ENCODE measurements around the gene EXOC6B. TPM values are rescaled to one million over a fixed set of nuclear protein-coding genes. Genes with fewer than 3 reads are reported as not detected.

Gene EXOC6B
- total and polyA plus RNA-seq, 9 of the 15 experiments (the other 6 are each of a cell fraction or from before 2014, with no cell fraction given) = 0.28 to 4.2 (median 2.0) TPM

GRCh38 chr2:72533765-72534164 lies 292.1 kb downstream of the EXOC6B start (continued):
- TF ChIP-seq TAL1 (IDR thresholded peaks at IDR 0.05) (peak; percentile 80), ERF (CRISPR knock-in tag; IDR thresholded peaks at IDR 0.05) (no peak), C11orf30 (IDR thresholded peaks at IDR 0.05; ENCODE audit: low read depth) (0 out of 2 replicates have a peak, but pooled peaks have one; percentile 17), ADNP (tag; IDR thresholded peaks at IDR 0.05) (peak; percentile 36; the same call in 1 of the 2 replicates), DACH1 (IDR thresholded peaks at IDR 0.05; ENCODE audit: partially characterized antibody) (peak; percentile 73), ZNF449 (CRISPR knock-in tag; IDR thresholded peaks at IDR 0.05) (no peak), MAFG (tag; conservative IDR thresholded peaks at IDR 0.05) (no peak), ARID1B (IDR thresholded peaks at IDR 0.05) (peak; percentile 93), NBN (IDR thresholded peaks at IDR 0.05; ENCODE audit: low read depth) (0 out of 2 replicates have a peak, but pooled peaks have one; percentile 28), SRSF7 (optimal IDR thresholded peaks at IDR 0.05; ENCODE audit: low read depth, low read length) (no peak), SMAD1 (IDR thresholded peaks at IDR 0.05; ENCODE audit: low read depth, low read length, partially characterized antibody) (no peak), GABPB2 (CRISPR knock-in tag; conservative IDR thresholded peaks at IDR 0.05) (no peak), FOS (IDR thresholded peaks at IDR 0.05; ENCODE audit: extremely low read depth, insufficient read length) (peak; percentile 16), BHLHE40 (IDR thresholded peaks at IDR 0.05; ENCODE audit: low read length) (no peak), FOXJ2 (tag; IDR thresholded peaks at IDR 0.05) (no peak), PBX2 (CRISPR knock-in tag; IDR thresholded peaks at IDR 0.05; ENCODE audit: low read depth) (no peak), PBX2 (tag; conservative IDR thresholded peaks at IDR 0.05; ENCODE audit: low read depth) (no peak), BMI1 (IDR thresholded peaks at IDR 0.05; ENCODE audit: low read length) (no peak), EP300 (IDR thresholded peaks at IDR 0.05; ENCODE audit: low read length) (peak; percentile 83), ZNF830 (CRISPR knock-in tag; IDR thresholded peaks at IDR 0.05) (no peak), ATF3 (IDR thresholded peaks at IDR 0.05) (peak; percentile 83), ATF3 (CRISPR knock-in tag; conservative IDR thresholded peaks at IDR 0.05) (no peak), ZBTB11 (CRISPR knock-in tag; IDR thresholded peaks at IDR 0.05) (0 out of 6 replicates have a peak, but pooled peaks of 1 of the 3 experiments have one; percentile 24)

All from K562 (cell line).